Stimulated activated CD4-positive, alpha-beta T cell treated with anti-CD3 and anti-CD28 coated beads, TNF-alpha, amount 100 ng/mL, for 24 hours (primary cell): ENCODE results near the gene ERC1.

Experiments used
- DNase-seq, 3 experiments: peaks; one replicate each; pipeline ENCODE4 v3.0.0-alpha.2; 2020; ENCODE audit warnings: low read depth in 3 of 3

ERC1 gene

DNA sequence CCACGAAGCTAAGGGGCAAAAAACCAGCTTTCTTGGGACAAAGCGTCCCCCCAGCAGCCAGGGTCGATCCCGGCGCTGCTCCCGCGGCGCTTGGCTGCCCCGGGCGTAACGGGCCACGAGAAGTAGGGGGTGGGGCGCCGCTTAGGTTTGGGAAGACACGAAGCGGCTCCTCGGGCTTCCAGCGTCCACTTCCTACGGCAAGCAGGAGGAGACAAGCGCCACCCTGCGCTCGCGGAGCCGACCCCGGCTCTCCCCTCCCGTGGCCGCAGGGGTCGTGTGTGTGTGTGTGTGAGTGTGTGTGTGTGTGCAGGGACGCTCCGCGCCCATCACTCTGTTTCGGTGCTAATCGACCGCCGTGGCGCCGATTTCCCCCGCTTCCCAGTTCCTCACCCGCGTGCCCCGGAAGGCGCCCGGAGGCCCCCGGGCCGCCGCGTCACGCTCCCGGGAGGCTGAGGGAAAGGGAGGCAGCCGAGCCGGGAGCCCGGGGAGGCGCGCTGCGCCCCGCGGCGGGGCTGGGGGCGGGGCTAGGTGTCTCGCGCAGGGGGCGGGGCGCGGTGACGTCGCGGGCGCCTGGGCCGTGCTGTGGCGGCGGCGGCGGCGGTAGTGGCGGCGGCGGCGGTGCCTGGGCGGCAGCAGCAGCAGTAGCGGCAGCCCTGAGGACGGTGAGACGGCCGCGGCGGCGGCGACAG, at the start of gene ERC1:
TSS of gene ERC1 (plus strand) at position 563 of the 689 bp plus-strand sequence. CDS start 36,681 bp downstream, outside the sequence.
- peak; percentile 67 to 82 (median 73) for DNase-seq

DNA sequence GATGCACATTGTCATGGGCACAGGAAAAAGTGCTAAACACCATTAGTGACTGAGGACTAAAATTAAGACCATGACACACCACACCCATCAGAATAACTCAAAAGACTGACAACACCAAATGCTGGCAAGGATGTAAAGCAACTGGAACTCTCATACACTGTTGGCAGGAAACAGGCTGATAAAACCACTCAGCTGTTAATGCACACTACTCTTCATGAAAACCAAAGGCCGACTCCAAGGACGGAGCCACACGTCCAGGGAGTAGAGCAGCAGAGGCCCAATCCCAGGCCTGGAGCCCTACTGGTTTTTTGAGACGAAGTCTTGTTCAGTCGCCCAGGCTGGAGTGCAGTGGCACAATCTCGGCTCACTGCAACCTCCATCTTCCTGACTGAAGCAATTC, 48.0 kb upstream of the ERC1 start:
- no peak for DNase-seq

DNA sequence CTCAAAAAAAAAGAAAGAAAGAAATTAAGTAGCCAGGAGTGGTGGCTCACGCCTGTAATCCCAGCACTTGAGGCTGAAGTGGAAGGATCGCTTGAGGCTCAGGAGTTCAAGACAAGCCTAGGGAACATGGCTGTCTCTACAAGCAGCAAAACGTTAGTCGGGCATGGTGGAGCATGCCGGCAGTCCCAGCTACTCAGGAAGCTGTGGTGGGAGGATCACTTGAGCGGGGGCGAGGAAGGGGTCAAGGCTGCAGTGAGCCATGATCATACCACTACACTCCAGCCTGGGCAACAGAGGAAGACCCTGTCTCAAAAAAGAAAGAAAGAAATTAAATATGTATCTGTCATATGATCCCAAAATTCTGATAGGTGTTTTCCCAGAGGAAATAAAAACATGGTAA, 46.8 kb upstream of the ERC1 start:
- DNase-seq, result no peak

DNA sequence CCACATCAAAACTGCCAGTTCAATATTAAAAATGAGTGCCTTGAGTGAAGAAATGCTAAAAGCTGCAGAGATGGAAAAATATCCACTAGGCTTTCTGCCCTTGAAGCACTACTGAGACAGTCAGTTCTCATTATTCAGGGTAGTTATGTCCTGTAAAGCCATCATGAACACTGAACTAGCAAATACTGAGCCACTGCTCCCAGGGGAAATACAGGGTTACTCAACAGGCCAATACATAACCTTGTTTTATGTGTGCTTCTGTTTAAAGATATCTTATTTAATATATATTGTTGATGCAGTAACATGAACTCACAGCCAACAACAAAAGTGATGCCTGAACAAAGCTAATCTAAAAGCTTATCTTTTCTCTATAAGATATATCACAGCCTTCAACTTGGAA, 44.8 kb upstream of the ERC1 start:
- no peak for DNase-seq

DNA sequence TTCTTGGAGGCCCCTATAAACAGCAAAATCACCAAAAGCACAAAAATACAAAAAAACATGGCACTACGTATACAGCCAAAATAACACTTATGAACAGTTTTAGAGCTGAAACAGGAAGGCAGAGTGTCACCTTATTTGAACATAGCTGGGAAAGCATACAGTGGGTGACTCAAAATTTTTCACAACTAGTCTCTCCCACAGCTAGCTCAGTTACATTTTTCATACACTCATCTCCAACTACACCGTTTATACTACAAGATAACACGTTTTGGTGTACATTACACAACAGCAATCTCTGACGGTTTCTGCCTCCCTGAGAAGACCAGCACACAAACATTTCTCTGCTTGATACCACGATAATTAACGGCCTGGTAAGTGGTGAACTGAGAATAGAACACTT, 44.4 kb upstream of the ERC1 start:
- no peak for DNase-seq

DNA sequence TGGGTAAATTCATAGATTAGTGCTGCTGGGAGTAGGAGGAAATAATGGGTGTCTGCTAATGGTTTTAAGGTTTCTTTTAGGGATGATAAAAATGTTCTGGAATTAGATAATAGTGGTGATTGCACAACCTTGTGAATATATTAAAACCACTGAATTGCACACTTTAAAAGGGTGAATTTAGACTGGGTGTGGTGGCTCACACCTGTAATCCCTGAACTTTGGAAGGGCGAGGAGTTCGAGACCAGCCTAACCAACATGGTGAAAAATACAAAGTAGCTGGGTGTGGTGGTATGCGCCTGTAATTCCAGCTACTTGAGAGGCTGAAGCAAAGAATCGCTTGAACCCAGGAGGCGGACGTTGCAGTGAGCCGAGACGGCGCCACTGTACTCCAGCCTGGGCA, 42.8 kb upstream of the ERC1 start:
- no peak for DNase-seq

DNA sequence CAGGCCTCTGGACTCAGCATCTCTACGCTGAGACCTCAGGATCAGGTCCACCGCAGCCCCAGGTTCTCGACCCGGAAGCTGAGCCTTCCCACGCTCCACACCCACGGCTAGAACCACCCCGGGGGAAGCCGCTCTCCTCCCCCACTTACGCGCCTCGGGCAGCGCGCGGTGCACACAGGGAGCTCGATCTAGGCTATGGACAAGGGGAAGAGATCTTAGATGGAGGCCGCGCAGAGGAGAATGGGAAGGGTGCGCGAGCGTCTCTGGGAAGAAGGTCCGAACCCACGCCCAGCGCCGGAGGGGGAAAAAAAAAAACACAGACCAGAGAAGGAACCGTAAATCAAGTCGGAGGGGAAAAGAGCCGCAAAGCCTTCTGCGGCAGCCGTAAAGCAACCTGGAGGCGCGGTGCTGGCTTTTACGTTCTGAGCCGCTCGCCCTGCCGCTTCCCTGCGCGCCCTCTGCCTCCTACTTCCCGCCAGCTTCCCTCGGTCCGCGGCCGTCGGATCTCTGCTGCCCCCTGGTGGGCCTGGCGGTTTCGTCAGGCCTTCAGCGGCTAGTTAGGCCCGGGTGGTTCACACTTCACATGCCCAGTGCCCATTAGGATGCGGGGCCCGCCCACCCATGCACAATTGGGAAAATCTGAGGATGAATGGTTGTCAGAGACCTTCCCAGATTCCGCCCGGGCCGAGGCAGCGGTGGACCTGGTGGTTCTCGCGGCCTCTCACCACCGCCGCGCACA, 41.4 kb upstream of the ERC1 start, which contains the start of gene RAD52:
TSS of gene RAD52 (minus strand) at position 242 of the 739 bp plus-strand sequence. CDS start 16,636 bp downstream, outside the sequence.
- peak; percentile 94 to 97 (median 97) for DNase-seq

DNA sequence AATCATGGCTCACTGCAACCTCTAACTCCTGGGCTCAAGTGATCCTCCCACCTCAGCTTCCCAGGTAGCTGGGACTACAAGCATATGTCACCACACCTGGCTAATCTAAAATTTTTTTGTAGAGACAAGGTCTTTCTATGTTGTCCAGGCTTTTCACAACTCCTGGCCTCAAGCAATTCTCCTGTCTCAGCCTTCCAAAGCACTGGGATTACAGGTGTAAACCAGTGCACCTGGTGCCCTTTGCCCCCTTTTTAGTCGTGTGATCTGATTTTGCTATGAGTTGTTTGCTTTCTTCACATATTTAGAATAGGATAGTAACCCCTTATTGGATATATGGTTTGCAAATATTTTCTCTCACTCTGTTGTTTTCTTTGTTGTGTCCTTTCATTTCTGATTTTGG, 39.8 kb upstream of the ERC1 start:
- no peak for DNase-seq

DNA sequence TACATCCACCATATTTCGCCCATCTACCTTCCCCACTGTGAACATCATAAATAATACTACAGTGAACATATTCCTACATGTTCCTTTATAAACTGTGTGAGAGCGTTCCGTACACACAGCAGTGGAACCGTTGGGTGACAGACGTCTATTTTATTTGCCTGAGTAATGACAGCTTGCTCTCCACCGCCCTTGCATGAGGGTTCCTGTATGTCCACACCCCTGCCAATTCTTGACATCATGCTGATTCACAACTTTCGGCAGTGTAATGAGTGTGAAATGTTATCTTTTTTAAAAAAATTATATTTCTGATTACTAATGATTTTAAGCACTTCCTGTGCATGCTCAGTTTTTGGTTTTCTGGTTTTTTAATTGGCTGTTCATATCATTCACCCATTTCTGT, 37.2 kb upstream of the ERC1 start:
- DNase-seq, result no peak

DNA sequence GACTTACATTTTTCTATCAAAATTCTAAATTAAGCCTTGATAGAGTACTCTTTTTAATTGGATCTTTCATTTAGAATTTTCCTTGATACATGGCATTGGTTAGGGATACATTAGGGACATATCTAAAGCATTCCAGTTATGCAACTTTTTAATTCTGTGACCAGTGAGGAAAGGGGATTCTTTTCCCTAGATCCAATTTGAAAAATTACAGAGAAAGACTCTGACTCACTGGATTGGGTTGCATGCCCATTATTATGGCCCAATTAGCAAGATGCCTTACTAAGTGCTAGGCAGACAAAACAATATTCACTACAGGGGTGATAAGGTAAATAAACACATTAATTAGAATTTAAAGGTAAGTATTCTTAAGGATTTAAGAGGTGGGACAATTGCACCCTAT, 36.3 kb upstream of the ERC1 start:
- no peak for DNase-seq

DNA sequence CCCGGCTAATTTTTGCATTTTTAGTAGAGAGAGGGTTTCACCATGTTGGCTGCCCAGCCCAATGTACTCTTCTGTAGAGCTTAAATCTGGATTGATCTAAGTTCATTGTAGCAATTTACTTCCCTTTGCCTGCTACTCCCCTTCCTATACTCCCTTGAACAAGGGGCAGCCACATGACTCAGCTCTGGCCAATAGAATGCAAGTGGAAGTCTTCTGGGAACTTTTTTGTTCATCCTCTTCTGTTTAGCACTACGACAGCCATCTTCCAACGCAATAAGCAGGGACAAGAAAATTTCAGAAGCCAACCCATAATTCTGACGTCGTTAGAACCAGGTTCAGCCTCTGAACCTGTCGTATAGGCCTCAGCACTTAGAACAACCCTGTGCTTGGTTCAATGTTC, 35.1 kb upstream of the ERC1 start:
- no peak for DNase-seq

DNA sequence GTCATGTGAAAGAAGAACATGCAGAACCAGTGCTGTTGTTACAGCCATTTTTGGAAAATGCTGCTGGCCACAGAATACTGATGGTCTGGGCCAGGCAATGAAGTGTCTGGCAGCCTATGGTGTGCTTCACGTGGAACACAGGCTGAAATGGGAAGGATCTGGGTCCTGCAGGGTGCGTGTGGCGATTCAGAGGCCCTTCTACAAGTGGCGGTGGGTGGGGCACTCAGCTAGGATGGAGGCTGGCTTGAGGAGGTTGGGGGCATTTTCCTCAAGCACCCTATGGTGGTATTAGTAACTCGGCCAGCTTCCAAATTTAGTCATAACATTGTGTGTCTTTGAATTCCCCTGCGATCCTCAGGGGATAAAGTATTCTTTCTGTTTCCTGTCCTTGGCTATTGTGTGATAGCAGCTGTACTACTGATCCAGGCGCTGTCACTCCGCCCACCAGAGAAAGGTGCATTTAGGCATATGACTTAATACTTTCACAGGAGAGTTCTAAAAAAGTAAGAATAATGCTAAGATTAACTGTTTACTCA, 32.4 kb upstream of the ERC1 start:
- DNase-seq, result no peak

DNA sequence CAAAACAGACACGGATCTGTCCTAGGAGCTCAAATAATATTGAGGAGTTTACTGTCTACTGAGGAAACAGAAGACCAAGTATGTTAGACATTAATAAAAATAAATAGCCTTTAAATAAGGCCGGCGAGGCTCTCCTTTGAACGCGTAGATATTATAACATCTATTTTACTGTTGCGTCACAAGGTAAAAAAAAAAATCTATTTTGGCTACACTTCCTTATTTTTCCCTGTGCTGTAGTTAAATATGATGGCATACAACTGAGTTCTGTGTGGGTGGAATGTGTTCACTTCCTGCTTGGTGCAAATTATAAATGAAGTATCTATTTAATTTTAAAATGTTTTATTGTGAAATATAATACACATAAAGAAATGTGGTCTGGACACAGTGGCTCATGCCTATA, 24.3 kb upstream of the ERC1 start:
- no peak for DNase-seq

DNA sequence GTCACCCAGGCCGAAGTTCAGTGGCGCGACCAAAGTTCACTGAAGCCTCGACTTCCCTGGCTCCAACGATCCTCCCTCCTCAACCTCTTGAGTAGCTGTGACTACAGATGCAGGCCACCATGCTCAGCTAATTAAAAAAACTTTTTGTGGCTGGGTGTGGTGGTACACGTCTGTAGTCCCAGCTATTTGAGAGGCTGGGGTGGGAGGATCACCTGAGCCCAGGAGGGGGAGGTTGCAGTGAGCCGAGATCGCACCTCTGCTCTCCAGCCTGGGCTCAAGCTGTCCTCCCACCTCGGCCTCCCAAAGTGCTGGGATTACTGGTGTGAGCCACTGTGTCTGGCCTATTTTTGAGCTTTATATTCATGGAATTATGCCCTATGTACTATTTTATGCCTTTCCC, 23.4 kb upstream of the ERC1 start:
- DNase-seq, result no peak

DNA sequence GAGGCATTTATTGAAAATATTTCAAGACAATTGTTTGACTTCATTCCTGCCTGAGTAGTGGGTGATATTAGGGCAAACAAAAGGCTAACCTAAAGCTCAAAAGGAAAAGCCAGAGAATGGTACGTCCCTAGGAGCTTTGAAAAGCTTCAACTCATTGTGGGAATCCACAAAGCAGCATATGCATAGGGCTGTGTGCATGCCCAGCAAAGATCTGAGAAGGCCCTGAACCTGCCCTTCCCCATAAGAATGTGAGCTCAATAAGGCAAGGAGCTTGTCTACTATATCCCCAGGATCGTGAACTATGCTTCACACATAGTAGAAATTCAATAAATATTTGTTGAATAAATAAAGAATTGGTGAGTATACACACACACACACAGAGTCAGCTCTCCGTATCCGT, 22.5 kb upstream of the ERC1 start:
- no peak for DNase-seq

DNA sequence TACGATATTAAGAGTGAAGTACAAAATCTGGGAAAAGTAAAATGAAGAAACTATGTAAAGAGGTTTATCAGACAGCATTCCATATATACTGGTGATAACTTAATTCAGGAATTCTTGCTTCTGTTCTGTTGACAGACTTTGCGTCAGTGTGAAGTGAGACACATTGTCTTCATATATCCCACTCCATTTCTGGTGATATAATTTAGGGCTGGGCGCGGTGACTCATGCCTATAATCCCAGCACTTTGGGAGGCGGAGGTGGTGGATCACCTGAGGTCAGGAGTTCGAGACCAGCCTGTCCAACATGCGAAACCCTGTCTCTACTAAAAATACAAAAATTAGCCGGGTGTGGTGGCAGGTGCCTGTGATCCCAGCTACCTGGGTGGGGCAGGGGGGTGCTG, 21.2 kb upstream of the ERC1 start:
- no peak for DNase-seq

DNA sequence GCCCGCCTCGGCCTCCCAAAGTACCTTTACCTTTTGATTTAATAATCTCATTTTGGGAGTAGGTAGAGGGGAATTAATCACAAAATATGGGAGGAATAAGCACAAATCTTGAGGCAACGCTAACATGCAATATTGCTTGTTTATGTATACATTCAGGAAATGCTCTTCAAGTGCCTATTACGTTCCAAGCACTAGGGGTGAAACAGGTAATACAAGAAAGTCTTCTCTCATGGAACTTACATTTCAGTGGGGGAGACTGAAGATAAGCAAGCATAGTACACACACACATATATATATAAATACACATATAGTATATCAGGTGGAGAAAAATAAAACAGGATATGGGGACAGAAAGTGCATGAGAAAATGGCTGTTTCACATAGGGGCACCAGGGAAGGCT, 19.0 kb upstream of the ERC1 start:
- DNase-seq, result no peak

DNA sequence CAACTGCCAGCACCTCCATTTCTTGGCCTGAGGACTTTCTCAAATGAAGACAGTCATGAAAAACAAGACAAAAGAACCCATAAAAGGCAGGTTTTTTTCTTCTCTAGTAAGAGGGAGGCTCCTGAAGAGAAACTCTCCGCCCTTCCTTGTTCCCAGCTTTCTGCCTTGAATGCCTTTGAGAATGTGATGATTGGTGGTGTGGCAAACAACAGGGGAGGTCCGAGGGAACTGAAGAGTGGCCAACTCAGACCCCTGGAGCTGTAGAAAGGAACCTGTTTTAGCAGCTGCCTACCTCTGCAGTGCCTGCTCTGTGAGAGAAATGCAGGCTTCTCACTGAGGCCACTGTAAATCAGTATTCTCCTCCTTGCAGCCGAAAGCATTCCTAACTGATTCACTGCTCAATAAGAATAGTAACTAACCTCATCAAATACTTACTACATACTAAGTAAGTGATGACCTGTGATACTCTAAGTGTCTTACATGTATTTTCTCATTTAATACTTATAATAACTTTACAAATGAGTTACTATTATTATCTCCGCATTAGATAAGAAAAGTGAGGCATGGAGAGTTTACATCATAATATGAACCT, 16.7 kb upstream of the ERC1 start:
- no peak for DNase-seq

DNA sequence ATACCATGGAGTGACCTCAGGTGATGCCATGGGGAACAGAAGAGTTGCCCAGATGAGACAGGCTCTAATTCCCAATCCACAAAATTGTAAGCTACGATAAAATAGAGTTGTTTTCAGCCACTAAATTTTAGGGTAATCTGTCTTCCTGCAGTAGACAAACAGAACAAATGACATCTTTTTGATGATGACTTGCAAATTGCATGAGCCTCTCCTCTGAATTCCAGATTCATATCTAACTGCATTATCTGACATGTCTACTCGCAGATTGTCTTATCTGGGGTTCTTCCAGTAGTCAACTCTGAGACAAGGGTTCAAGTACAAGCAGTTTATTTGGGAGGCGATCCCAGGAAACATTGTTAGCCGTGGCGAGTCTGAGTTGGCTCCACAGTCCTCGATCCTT, 14.4 kb upstream of the ERC1 start:
- DNase-seq, result no peak

DNA sequence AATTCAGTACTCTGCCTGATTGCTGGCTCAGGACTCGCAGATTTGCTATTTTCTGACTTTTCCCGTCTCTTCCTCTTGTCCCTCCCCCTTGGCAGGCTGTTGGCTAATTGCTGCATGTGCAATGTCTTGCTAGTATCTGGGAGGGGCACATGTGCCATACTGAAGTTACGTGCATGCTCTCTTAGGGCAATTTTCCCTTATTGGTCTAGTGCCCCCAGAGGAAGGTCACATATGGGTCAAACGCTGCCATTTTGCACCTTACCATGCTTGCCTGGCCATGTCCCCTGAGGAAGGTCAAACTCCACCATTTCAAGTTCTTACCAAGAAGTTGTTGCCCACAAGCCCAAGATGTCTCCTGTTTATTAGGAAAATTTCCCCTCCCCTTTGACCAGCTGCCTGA, 13.9 kb upstream of the ERC1 start:
- DNase-seq, result no peak

DNA sequence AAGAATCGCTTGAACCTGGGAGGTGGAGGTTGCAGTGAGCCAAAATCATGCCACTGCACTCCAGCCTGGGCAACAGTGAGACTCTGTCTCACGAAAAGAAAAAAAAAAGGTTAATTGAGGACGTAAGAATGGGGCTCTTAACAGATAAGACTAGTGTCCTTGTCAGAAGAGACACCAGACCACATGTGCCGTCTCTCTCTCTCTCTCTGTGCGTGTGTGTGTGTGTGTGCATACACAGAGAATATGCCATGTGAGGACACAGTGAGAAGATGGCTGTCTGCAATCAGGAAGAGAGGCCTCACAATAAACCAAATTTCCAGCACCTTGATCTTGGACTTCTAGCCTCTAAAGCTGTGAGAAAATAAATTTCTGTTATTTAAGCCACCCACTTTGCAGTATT, 11.7 kb upstream of the ERC1 start:
- no peak for DNase-seq

DNA sequence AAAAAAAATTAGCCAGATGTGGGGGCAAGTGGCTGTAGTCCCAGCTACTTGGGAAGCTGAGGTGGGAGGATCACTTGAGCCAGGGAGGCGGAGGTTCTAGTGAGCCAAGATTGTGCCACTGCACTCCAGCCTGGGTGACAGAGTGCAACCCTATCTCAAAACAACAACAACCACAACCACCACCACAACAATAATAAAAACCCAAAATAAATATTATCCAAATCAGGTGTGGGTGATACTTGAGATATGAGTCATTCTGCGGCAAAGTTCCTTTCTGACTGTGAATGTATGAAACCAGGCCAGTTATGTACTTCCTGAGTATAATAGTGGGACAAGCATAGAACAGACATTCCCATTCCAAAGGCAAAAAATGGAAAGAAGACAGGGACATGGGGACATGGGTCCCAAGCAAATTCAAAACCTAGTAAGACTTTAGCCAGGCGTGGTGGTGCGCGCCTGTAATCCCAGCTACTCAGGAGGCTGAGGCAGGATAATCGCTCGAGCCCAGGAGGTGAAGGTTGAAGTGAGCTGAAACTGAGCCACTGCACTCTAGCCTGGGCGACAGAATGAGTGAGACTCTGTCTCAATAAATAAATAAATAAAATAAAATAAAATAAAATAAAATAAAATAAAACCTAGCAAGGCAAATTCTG, 9.7 kb upstream of the ERC1 start:
- DNase-seq, result no peak
